ENCODE data around the gene GLP2R.

The GLP2R gene

GRCh38 chr17:9824094-9824493, 1.6 kb upstream of the GLP2R start:
- no peaks in the 10 kb centered on the region for H3K36me3 ChIP-seq (replicated peaks; ENCODE audit: insufficient read depth, low read length)
- H3K9me2 ChIP-seq (replicated peaks; ENCODE audit: insufficient read depth, low read length), result no peaks in the 10 kb centered on the region
- H3K27ac ChIP-seq (ENCODE audit: low read length), result no peak overlapping the region
- H3K4me2 ChIP-seq (ENCODE audit: low read depth, low read length), result no peak overlapping the region
- no peaks in the 10 kb centered on the region for H3K27me3 ChIP-seq (replicated peaks; ENCODE audit: insufficient read depth, low read length)
- no peaks in the 10 kb centered on the region for H3K4me1 ChIP-seq (ENCODE audit: low read length)
- H3F3A ChIP-seq (ENCODE audit: insufficient read depth, low read length), result no peaks in the 10 kb centered on the region
- no peaks in the 10 kb centered on the region for H3K79me2 ChIP-seq (ENCODE audit: low read length)
- no peak overlapping the region for H3K4me3 ChIP-seq (ENCODE audit: low read length)
- no peaks in the 10 kb centered on the region for H4K20me1 ChIP-seq (ENCODE audit: insufficient read depth, low read length)
- no peak for DNase-seq
- no peak overlapping the region for H3K9ac ChIP-seq (ENCODE audit: low read length)
- TF ChIP-seq CTCF (IDR thresholded peaks at IDR 0.05; ENCODE audit: low read length), result no peak
- no peak for TF ChIP-seq EZH2 (optimal IDR thresholded peaks at IDR 0.05; ENCODE audit: low read depth, low read length)
- TF ChIP-seq EZH2phosphoT487 (IDR thresholded peaks at IDR 0.05; ENCODE audit: low read length), result no peak
- no peak overlapping the region for H2AFZ ChIP-seq (ENCODE audit: low read length)
- no peaks in the 10 kb centered on the region for H3K9me3 ChIP-seq (replicated peaks; ENCODE audit: insufficient read depth, low read length)

GRCh38 chr17:9824797-9825338, 856 bp upstream of the GLP2R start:
- Histone ChIP-seq H3K79me2 (ENCODE audit: low read length) (no peaks in the 10 kb centered on the region), H3K27ac (ENCODE audit: low read length) (no peak overlapping the region), H3F3A (ENCODE audit: insufficient read depth, low read length) (no peaks in the 10 kb centered on the region), H4K20me1 (ENCODE audit: insufficient read depth, low read length) (no peaks in the 10 kb centered on the region), H3K27me3 (replicated peaks; ENCODE audit: insufficient read depth, low read length) (no peaks in the 10 kb centered on the region), H3K9me2 (replicated peaks; ENCODE audit: insufficient read depth, low read length) (no peaks in the 10 kb centered on the region), H3K36me3 (replicated peaks; ENCODE audit: insufficient read depth, low read length) (no peaks in the 10 kb centered on the region), H3K9ac (ENCODE audit: low read length) (no peak overlapping the region), H3K4me1 (ENCODE audit: low read length) (no peaks in the 10 kb centered on the region), H2AFZ (ENCODE audit: low read length) (no peak overlapping the region), H3K4me2 (ENCODE audit: low read depth, low read length) (no peak overlapping the region), H3K9me3 (replicated peaks; ENCODE audit: insufficient read depth, low read length) (no peaks in the 10 kb centered on the region), H3K4me3 (ENCODE audit: low read length) (no peak overlapping the region)
- TF ChIP-seq CTCF (IDR thresholded peaks at IDR 0.05; ENCODE audit: low read length), result no peak
- TF ChIP-seq EZH2phosphoT487 (IDR thresholded peaks at IDR 0.05; ENCODE audit: low read length), result no peak
- DNase-seq, result no peak

- no peak for DNase-seq
- no peak overlapping the region for H3K4me2 ChIP-seq (ENCODE audit: low read depth, low read length)
- H3K9ac ChIP-seq (ENCODE audit: low read length), result no peak overlapping the region
- no peaks in the 10 kb centered on the region for H3K9me3 ChIP-seq (replicated peaks; ENCODE audit: insufficient read depth, low read length)
- no peaks in the 10 kb centered on the region for H3K27me3 ChIP-seq (replicated peaks; ENCODE audit: insufficient read depth, low read length)
- H3F3A ChIP-seq (ENCODE audit: insufficient read depth, low read length), result no peaks in the 10 kb centered on the region
- H4K20me1 ChIP-seq (ENCODE audit: insufficient read depth, low read length), result no peaks in the 10 kb centered on the region
- no peaks in the 10 kb centered on the region for H3K9me2 ChIP-seq (replicated peaks; ENCODE audit: insufficient read depth, low read length)
- H3K79me2 ChIP-seq (ENCODE audit: low read length), result no peaks in the 10 kb centered on the region
- H3K4me1 ChIP-seq (ENCODE audit: low read length), result no peaks in the 10 kb centered on the region
- H2AFZ ChIP-seq (ENCODE audit: low read length), result no peak overlapping the region
- TF ChIP-seq CTCF (IDR thresholded peaks at IDR 0.05; ENCODE audit: low read length) (no peak), EZH2 (optimal IDR thresholded peaks at IDR 0.05; ENCODE audit: low read depth, low read length) (no peak), EZH2phosphoT487 (IDR thresholded peaks at IDR 0.05; ENCODE audit: low read length) (no peak)
- H3K27ac ChIP-seq (ENCODE audit: low read length), result no peak overlapping the region
- H3K36me3 ChIP-seq (replicated peaks; ENCODE audit: insufficient read depth, low read length), result no peaks in the 10 kb centered on the region
- no peak overlapping the region for H3K4me3 ChIP-seq (ENCODE audit: low read length)
Observed at GRCh38 chr17:9828296-9829295, 2.9 kb downstream of the GLP2R start.
